ENCODE measurements around the gene RCVRN.
"Not testable (repeated sequence)": the region's sequence is repeated elsewhere in the genome, so short reads cannot be mapped to it uniquely, and the experiment has no call there.

Gene RCVRN

DNA sequence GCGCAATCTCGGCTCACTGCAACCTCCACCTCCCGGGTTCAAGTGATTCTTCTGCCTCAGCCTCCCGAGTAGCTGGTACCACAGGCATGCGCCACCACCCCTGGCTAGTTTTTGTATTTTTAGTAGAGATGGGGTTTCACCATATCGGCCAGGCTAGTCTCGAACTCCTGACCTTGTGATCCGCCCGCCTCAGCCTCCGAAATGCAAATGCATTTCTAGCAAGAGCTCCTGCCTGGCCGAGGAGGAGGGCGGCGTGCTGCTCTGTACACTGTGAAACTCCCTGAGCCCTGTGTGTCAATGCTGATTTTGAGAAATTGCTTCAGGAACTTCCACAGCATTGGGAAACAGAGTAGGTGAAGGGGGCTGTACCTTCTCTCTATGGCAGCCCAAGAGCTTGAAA is 16.1 kb upstream of the RCVRN start:
- DNase-seq, result not testable (repeated sequence)

DNA sequence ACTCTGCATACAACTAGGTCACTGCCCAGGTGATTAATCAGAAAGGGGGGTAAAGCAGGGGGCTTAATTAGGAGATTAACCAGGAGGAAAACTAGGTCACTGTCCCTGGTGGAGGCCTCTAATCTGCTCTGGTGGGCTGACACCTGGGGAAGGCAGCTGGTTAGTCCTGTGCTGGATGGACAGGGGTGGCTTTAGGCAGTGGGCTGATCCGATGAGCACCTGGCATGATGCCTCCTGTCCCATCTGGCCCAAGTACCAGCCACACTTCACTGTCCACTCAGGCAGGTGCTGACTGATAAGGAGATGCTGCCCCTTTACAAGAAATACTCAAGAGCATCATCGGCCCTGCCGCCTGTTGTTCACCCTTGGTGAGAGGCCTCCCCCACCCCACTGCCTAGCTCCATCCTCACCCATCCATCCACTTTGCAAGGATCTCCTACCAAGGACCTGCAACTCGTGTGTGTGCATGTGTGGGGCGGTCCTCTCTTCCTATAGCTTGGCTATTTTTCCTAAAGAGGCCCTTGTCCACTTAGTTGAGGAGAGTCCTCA is 13.8 kb upstream of the RCVRN start:
- no peak for DNase-seq

DNA sequence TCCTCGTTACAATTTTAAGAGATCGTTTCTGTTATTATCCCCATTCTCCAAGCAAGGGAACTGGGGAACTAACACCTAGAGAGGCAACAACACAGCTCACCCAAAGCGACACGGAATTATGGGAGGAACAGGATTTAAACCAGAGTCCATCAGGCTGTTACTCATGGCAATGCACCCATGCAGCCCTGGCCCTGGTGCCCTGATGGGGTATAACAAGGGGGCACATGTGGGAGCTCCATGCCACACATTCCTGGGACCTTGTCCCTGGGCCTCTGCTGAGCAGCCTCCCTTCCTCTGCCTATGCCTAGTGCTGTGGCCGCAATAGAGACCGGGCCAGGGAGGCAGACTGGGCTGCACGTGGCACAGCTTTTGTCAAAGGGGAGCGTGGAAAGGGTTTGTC is 13.3 kb upstream of the RCVRN start:
- DNase-seq, result no peak

DNA sequence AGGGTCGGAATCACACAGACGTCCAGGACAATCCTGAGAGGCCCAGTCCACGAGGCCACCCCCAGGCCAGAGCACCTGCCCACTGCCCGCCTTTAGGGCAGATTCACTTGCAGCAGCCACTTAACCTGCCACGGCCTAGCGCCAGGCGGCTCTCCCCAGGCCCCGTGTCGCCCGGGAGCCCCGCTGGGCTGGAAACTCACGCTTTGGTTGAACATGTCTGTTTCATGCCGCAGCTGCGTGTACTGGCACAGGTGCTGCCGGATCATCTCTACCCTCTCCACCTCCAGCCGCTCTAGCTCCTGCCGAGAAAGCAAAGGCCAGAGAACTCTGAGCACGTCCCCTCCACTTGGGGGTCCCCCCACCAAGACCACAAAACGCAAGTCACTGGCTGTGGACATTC is 12.7 kb upstream of the RCVRN start:
- DNase-seq, result no peak

DNA sequence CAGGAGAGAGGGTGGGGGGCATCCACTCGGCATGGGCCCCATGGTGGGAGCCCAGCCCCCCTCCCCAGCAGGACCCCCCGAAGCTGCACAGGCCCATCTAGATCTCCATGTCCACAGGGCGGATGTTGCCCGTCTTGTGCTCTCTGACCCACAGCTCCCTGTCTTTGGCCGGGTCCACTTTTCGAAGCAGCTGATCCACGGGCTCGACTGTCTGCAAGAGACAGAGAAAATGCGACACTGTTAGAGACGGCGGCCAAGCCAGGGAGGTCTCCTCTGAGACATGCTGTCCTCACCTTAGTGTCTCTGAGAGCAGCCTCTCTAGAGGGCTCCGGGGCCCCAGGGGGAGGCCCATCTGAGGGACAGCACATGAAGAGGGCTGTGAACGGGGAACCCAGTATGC is 12.1 kb upstream of the RCVRN start:
- DNase-seq, result no peak

DNA sequence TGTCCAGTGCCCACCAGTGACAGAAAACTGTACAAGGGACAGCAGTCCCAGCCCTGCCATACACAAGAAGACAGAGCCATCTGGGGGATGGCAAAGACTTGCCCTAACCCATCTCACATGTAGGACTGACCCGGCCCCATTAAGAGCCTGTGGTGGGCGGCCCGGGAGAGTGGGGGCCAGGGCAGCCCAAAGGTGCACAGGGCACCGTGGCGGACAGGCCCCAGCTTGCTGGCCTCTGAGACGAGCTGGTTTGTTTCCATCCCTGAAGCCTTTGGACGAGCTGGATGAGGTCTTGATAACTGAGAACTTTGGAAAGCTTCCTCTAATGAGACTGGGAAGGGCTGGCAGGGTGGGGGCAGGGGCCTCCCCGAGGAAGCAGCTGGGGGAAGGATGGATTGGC is 11.0 kb upstream of the RCVRN start:
- DNase-seq, result no peak

DNA sequence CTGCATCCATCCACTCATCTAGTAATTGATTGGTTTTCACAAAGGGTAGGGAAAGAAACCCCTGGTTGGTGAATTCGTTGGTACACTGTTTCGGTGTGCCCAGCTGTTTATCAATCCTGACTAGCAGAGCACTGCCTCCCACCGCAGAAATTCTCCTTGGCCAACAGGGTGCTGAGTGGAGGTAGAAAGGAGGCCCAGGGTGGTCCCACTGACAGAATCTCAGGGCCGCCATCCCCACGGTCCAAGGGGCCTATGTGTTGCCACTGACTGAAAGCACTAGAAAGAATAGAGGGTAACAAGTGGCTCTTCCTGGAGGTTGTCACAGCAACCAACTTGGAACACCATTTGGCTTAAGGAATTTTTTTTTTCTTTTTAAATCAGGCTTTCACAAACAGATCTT is 8.4 kb upstream of the RCVRN start:
- no peak for DNase-seq

DNA sequence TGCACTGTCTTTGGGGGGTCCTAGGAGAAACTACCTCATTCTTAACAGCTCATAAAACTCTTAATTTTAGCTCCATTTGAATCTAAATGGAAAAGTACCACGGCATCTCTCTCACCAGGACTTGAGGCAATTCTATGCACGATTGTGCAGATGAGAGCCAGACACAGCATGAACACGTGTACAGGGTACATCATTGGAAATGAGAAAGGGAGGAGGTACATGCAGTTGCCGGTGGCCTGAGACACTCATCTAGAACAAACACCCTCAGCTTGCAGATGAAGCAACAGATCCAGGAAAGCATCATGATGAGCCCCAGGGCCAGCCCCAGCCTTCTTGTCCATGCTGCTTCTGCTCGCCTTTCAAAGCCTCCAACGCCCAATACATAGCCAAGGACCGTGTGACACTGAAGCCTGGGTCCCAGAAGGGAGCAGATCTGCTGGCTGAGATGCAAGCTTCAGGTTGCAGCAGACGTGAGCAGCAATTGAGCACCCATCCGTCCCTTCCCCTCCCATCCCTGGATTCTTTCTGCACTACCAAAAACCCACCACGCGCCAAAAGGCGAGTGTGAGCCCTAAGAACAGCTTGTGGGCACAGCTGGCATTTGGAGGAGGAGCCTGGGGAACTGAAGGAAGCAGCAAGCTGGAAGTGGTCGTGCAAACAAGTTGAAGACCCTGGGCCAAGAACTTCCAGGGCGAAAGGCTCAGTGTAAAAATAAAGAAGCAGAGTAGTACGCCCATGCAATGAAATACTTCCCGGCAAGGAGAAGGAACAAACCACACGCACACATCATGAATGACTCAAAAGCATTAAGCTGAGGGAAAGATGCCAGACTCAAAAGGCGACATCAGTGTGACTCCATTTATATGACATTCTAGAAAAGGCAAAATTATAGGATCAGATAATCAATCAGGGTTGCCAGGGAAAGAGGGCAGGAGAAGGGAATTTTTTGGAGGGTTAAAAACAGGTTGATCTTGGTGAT is 7.3 kb upstream of the RCVRN start:
- DNase-seq, result no peak

DNA sequence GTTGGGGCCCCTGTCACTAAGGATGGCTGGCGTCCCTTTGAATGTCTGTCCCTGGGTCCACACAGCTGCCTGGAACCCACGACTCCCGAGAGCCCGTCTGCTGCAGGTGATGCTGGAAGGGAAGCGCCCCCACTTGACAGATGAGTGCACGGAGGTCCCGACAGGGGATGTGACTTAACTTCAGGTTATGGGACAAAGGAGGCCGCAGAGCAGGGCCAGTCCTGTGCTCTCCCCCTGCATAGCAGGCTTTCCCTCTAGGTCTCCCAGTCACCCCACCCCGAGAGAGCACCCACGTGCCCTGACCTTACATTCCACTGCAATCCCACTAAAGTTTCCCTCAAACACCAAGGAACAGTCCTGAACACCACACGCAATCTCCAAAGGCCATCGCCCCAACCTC is 6.0 kb upstream of the RCVRN start:
- no peak for DNase-seq

DNA sequence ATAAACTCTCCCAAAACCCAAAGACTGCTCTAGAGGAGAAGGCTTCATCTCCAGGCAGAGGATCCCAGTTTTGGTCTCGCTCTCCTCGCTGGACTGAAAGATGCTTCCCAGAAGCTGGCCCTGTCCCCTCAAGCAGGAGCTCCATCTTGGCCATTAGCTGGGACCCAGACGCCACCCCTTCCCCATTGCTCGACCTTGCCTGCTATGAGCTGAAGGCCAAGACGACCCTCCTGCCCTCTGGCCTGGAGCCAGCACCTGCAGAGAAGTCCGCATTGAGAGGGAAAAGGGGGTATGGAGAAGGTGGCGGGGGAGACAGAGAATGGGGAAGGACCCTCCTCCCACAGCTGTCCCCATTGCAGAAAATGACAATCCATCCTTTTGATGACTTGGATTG is 3.6 kb upstream of the RCVRN start:
- DNase-seq, result no peak

DNA sequence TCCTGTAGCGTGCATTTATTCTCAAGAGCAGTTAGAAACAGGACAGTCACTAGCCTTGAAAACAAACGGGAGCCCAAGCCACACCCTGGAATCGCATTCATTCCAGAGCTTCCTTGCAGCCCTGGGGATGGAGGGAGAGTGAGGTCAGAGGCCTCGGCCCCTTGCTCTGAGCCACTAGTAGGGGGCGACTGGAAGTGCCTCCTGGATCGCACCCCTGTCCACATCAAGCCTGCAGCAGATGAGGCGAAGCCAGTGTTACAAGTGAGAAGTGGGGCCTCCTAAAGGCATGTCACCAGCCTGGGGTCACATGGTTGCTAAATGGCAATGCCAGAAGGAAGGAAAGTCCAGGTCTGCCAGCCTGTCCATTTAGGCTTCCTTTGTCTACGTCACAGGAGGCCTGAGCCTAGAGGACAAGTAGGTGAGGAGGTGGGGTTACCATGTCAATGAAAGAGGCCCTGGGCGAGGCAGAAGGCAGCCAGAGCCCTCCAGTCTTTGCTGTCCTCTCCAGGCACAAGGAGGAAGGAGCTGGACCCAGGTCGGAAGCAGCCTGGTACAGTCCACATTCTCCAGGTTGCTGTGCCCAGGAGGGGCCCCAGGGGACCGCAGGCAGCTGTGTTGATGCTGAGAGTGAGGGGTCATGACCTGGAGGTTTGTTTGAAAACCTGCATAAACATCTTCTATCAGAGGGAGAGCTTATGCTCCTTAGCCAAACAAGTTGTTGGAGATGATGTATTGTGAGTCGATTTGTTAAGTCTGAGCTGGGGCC is 3.0 kb upstream of the RCVRN start:
- DNase-seq, result no peak

DNA sequence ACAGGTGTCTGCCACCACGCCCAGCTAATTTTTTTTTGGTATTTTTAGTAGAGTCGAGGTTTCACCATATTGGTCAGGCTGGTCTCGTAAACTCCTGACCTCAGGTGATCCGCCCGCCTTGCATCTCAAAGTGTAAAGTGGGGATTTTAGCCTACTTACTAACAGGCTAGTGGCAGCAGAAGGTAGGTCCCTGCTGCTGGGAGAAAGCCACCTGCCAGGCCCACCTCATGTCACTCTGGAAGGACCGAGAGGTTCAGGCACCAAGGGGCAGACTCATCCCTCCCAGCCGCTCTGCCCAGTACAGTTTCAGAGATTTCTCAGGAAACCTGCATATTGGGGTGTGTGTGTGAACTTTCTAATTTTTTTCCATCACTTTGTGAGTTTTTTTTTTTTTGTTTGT is 2.1 kb upstream of the RCVRN start:
- DNase-seq, result no peak

DNA sequence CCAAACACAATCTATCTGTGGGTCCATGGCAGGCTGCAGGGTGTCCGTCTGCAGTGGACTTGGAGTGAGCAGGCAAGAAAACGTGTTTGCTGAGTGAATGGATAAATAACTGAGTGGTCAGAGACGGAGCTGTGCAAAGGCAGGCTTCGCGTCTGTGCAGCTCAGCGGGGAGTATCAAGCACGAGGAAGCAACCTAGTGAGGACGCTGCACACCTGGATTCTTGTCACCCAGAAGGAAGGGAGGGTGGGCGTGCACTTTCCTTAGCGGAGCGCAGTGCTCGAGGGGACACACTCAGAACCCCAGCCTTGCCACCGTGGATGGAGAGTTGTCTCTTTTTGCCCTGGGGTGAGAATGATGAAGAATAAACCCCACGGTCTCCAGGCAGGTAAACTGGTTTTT is 1.5 kb upstream of the RCVRN start:
- no peak for DNase-seq

DNA sequence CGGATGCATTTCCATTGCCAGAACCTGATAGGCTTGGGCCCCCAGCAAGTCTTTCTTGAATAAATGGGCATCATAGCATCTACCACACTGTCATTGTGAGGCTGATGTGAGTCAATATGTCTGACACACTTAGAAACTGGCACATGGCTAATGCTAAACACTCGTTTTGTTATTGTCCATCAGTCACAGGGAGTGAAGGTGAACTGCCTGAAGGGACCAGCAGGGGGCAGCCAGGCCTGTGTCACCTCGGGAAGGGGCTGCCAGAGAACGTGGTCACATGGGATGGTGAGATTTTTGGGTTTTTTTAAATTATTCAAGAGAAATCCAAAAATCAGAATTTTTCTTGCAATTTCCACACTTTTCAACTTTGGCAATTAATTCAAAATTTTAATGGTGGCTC is 831 bp upstream of the RCVRN start:
- no peak for DNase-seq

DNA sequence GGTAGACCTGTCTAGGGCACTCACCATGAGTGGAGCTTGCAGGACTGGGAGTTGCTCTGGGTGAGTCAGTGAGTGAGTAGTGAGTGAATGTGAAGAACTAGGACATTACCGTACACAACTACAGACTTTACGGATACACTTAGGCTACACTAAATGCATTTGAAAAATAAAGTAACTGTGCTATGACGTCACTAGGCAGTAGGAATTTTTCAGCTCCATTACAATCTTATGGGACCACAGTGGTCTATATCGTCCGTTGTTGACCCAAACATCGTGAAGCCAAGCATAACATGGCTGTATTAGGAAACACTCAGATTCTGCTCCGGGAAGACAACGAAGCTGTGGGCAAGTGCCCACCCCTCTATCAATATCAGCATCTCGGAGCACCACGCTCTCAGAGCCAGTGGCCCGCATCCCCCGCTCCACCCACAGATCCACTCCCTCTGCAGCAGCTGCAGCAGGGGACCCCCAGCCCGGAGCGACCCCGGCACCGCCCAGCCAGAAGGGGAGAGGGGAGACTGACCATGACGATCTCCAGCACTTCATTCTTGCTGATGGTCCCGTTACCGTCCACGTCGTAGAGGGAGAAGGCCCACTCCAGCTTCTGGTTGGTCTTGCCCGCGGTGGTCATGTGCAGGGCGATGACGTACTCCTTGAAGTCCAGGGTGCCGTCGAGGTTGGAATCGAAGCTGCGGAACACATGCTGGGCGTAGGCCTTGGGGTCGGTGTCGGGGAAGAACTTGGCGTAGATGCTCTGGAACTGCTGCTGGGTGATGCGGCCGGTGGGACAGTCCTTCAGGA is 594 bp downstream of the RCVRN start:
- no peak for DNase-seq

DNA sequence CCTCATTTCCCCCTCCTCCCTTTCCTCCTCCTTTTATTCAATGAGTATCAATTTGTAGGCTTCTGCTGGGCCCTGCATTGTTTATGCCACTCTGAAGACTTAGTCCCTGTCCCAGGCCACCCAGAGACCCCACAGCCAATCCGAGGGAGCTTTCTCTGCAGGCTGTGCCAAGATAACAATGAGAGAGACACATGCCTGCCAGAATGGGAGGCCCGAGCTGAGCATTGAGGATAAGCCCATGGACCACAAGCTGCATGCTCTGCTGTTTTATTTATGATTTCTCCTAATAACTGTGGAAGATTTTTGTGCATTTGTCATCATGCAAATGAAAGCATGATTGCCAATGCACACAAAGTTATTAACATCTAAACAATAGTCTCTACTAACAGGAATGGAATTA is 3.0 kb downstream of the RCVRN start:
- DNase-seq, result no peak

DNA sequence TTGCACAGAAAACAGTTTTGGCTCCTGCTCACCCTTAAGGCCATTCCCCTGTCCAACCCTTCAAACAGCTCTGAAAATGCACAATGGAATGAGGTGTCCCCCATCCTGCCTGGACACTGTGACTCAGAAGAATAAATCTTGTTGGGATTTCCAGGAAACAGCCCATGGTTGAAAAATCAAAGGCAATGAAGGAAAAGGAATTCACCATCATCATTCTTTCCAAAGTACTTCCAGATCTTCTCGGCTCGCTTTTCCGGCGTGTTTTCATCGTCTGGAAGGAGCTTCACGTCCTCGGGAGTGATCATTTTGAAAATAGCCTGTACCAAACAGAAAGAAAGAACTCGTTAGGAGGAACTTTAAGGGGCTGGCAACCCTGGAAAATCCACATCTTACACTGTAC is 4.3 kb downstream of the RCVRN start:
- DNase-seq, result no peak

DNA sequence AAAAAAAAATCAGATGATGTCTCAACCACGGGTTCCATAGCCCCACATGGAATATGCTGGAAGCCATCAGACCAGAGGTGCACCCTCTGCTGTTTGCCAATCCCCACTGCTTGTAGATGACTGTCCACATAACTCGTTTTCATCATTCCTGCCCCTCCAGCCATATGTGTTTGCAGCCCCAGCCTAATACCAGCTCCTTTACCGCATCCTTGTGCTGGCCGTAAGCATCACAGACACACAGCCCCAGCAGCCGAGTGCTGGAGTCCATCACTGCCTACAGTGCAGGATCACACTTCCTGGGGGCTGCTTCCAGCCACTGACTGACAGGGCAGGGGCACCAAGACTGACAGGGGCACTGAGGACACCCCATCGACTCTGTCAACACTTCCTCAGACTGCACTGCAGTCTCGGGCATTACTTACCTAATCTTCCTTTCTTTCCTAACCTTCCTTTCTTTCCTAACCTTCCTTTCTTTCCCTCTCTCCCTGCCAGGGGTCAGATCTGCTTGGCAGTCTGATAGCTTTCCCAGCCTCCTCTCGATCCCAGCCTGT is 5.0 kb downstream of the RCVRN start:
- no peak for DNase-seq

DNA sequence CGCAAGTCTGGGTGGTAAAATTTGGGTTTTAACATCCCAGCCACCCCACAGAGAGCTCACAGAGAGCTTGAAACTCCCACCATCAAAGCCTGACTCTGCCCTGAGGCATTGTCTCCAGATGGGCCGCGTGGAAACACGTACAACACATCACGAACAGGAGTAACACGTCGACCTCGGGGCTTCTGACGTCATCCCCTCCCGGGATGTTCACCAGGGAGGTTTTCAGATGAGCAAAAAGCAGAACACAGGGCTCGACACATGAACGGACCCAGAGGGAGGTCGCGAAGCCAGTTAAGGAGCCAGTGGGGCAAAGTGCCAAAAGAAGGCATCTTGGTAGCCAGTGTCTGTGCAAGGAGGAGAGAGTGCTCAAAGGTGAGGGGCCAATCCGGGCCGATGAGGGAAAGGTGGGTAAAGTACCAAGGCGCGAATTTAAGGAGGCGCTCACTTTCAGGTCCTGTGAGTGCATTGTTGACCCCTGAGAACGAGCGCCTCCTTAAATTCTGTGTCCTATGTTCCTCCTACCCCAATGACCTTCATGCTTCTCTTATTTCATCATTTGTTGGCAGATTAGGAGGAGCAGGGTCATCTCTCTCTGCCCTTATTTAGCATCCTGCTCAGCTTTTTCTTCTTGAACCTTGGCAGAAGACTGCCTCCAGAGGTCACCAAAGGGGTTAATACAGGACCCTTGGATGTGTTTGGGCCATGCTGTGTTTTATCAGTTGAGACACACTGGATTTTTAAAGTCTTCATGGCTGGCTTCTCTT is 5.6 kb downstream of the RCVRN start:
- DNase-seq, result no peak

DNA sequence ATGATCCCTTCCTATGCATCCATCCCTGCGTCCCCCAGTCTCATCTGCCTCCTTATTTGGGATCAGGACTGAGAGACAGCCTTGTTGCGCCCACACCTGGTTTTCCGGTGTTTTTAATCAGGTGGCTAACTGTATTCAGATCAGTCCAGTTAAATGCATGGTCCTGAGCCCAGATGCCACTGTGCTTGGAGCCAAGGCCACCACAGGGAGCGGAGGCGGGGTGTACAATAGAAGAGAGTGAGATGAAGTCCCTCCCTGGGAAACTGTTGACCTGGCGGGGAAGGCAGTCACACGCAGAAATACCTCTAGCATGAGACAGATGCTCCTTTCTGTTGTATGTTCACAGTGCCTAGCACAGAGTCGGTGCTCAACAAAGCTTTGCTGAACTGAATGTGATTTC is 6.3 kb downstream of the RCVRN start:
- no peak for DNase-seq

DNA sequence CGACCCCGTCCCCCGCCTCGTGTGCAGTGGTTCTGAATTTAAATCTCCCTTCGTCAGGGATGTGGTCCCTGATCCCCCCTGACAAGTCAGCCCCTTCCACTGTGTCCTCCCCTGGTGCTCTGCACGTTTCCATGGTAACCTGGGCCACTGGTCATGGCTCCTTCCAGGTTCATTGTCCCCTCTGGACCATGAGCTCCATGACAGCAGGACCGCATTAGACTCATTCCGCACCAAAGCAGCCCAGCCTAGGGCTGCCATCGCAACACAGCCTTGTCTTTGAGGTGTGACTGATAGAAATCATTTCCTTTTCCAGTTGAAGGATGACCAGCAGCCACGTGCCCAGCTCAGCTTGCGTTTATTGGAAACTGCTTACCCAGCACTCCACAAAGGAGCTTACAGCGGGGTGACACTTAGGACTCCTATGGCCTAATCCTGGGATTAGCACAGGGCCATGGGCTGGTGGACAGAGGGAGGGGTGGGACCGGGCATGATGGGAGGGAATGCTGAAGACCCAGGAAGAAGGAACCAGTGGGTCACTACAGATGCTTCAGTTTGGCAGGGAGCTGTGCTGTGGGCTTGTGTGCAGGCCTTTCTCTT is 7.6 kb downstream of the RCVRN start:
- DNase-seq, result no peak

DNA sequence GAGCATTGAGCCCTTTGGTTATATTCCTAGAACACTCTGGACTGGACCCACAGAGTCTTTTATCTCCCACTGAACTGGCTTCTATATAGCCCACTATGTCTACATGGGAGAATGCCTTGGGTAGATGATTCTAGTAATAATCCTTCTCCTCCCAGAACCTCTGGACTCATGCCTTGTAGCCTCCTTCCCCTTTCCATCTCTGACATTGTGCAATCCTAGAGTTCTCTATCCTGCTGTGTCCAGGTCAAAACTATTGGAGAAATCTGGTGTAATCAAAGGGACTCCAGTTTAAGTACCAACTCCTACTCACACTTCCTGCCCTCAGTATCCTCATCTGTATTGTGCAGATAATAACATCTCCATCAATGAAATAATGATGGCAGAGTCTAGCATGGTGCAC is 9.1 kb downstream of the RCVRN start:
- DNase-seq, result no peak

Data from cortex of kidney (tissue), 1 donor.